Hepatocyte (in vitro differentiated cells): ENCODE results near the gene VEPH1. TPM values are rescaled to one million over a fixed set of nuclear protein-coding genes. Genes with fewer than 3 reads are reported as not detected.

ENCODE experiments used
- DNase-seq: peaks from one replicate; pipeline ENCODE4 v3.0.0-alpha.2; 2016; ENCODE audit warnings: low spot score
- H2AFZ ChIP-seq: fragments of 200-600 bp; sonication (generic); 2 replicates; pipeline ENCODE4 v1.6.0; 2016; ENCODE audit warnings: antibody characterized with exemption, mild to moderate bottlenecking
- H3K27ac ChIP-seq: fragments of 200-600 bp; sonication (generic); 2 replicates; pipeline ENCODE4 v1.5.1; 2016; ENCODE audit warnings: mild to moderate bottlenecking
- H3K27me3 ChIP-seq: fragments of 200-600 bp; sonication (generic); 2 replicates; pipeline ENCODE4 v1.6.1; 2016
- H3K36me3 ChIP-seq: fragments of 200-600 bp; sonication (generic); replicated peaks from 2 replicates; pipeline ENCODE4 v1.5.1; 2016; ENCODE audit warnings: low read depth; ENCODE audit not compliant: insufficient read depth
- H3K4me1 ChIP-seq: fragments of 200-600 bp; sonication (generic); 2 replicates; pipeline ENCODE4 v1.5.1; 2016; ENCODE audit warnings: mild to moderate bottlenecking, moderate library complexity; ENCODE audit not compliant: insufficient read depth
- H3K4me2 ChIP-seq: fragments of 200-600 bp; sonication (generic); 2 replicates; pipeline ENCODE4 v1.6.0; 2016
- H3K4me3 ChIP-seq: fragments of 200-600 bp; sonication (generic); 2 replicates; pipeline ENCODE4 v1.5.1; 2016; ENCODE audit warnings: mild to moderate bottlenecking
- H3K79me2 ChIP-seq: fragments of 200-600 bp; sonication (generic); 2 replicates; pipeline ENCODE4 v1.6.0; 2017; ENCODE audit warnings: mild to moderate bottlenecking
- H3K9me2 ChIP-seq: fragments of 200-600 bp; sonication (generic); replicated peaks from 2 replicates; pipeline ENCODE4 v1.6.0; 2017; ENCODE audit warnings: mild to moderate bottlenecking; ENCODE audit not compliant: insufficient read depth
- H3K9me3 ChIP-seq: fragments of 200-600 bp; sonication (generic); 2 replicates; pipeline ENCODE4 v1.5.1; 2016; ENCODE audit warnings: low read depth, mild to moderate bottlenecking
- H4K20me1 ChIP-seq: fragments of 200-600 bp; sonication (generic); 2 replicates; pipeline ENCODE4 v1.6.0; 2016; ENCODE audit warnings: mild to moderate bottlenecking; ENCODE audit not compliant: insufficient read depth, poor library complexity, severe bottlenecking
- EZH2 ChIP-seq: fragments of 200-600 bp; sonication (generic); IDR thresholded peaks from 2 replicates; pipeline ENCODE4 v1.6.1; 2016; ENCODE audit warnings: antibody characterized with exemption, mild to moderate bottlenecking, borderline replicate concordance
- EZH2phosphoT487 ChIP-seq: fragments of 200-600 bp; sonication (generic); IDR thresholded peaks from one replicate; pipeline ENCODE4 v1.6.1; 2018; ENCODE audit warnings: antibody characterized with exemption, mild to moderate bottlenecking, low read depth, moderate library complexity; ENCODE audit not compliant: unreplicated experiment, severe bottlenecking
- WGBS: methylation state at CpG from one replicate; pipeline ENCODE4 v1.1.6; 2016; ENCODE audit warnings: low lambda C conversion rate; ENCODE audit errors: missing lambda C conversion rate; 5-methylcytosine and 5-hydroxymethylcytosine counted together
- polyA plus RNA-seq: library from polyadenylated mRNA; unstranded; fragments of >200 nt; fragmentation: Nextera tagmentation; extraction: Ambion mirVana; gene quantifications from 2 replicates; pipeline ENCODE4 v1.2.1, GENCODE V29; 2016
- total RNA-seq: library from RNA; depleted of rRNA; stranded (reverse); fragments of >200 nt; gene quantifications from 2 replicates; pipeline ENCODE4 v1.2.3, GENCODE V29; 2014
- TF ChIP-seq, protein P1 (sequence below): fragments of 200-600 bp; sonication (generic); IDR thresholded peaks from 2 replicates; pipeline ENCODE4 v1.5.1; 2016; ENCODE audit warnings: antibody characterized with exemption, mild to moderate bottlenecking; ENCODE audit not compliant: poor library complexity

VEPH1 gene
- total and polyA plus RNA-seq, 2 experiments from 2014 or later, result 2.5 to 4.7 TPM

DNA sequence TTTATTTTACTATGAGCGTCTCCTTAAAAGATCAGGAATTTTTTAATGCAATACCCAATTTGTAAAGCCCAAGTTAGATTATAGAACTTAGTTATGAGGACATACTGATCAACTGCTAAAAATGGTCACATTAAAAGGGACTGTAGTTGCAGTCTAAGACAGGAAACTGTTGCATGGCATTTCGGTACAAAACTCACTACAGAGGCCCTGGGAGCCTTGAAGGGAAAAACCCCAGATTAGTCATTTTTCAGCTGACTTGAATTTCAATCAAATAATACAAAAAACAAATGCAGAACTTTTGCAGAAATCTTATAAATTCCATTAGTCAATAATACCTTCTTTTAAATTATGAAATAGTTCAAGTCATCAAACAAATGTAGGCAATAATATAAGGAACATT, 73.5 kb downstream of the VEPH1 start:
- Histone ChIP-seq H3K4me1 (no peaks in the 10 kb centered on the region), H3K36me3 (no peaks in the 10 kb centered on the region), H2AFZ (no peak overlapping the region), H4K20me1 (no peaks in the 10 kb centered on the region), H3K27ac (no peak overlapping the region), H3K27me3 (no peaks in the 10 kb centered on the region), H3K79me2 (no peaks in the 10 kb centered on the region), H3K9me2 (no peaks in the 10 kb centered on the region), H3K4me2 (no peak overlapping the region), H3K9me3 (no peaks in the 10 kb centered on the region), H3K4me3 (no peak overlapping the region)
- WGBS, result 86% methylated on average over 2 of the region's 2 CpGs
- TF ChIP-seq EZH2, result no peak
- TF ChIP-seq EZH2phosphoT487, result no peak
- TF ChIP-seq, protein P1, sequence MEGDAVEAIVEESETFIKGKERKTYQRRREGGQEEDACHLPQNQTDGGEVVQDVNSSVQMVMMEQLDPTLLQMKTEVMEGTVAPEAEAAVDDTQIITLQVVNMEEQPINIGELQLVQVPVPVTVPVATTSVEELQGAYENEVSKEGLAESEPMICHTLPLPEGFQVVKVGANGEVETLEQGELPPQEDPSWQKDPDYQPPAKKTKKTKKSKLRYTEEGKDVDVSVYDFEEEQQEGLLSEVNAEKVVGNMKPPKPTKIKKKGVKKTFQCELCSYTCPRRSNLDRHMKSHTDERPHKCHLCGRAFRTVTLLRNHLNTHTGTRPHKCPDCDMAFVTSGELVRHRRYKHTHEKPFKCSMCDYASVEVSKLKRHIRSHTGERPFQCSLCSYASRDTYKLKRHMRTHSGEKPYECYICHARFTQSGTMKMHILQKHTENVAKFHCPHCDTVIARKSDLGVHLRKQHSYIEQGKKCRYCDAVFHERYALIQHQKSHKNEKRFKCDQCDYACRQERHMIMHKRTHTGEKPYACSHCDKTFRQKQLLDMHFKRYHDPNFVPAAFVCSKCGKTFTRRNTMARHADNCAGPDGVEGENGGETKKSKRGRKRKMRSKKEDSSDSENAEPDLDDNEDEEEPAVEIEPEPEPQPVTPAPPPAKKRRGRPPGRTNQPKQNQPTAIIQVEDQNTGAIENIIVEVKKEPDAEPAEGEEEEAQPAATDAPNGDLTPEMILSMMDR, result no peak
- no peak for DNase-seq

DNA sequence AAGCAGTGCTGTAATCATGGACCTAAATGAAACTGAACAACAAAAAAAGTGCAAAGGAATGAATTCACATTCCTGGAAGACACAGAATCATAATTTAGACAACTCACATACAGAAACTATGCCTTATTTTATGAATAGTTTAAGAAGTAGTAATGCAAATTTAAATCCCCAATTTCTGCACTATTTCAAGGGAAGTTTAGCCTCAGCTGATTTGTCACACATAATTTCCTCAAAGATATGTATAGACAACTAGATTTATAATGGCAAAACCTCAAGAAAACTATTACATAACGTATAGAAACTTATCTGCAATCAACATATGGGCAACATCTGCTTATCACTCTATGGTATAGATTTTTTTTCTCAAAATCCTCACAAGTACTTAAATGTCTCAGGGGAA, 74.4 kb downstream of the VEPH1 start:
- Histone ChIP-seq H3K27me3 (no peaks in the 10 kb centered on the region), H3K9me2 (no peaks in the 10 kb centered on the region), H3K4me3 (no peak overlapping the region), H3K4me2 (no peak overlapping the region), H2AFZ (no peak overlapping the region), H3K36me3 (no peaks in the 10 kb centered on the region), H3K79me2 (no peaks in the 10 kb centered on the region), H4K20me1 (no peaks in the 10 kb centered on the region), H3K4me1 (no peaks in the 10 kb centered on the region), H3K9me3 (no peaks in the 10 kb centered on the region), H3K27ac (no peak overlapping the region)
- TF ChIP-seq EZH2phosphoT487 (no peak), EZH2 (no peak)
- TF ChIP-seq, protein P1, result no peak
- DNase-seq, result no peak
- WGBS, result 58% methylated on average over 1 of the region's 1 CpG

DNA sequence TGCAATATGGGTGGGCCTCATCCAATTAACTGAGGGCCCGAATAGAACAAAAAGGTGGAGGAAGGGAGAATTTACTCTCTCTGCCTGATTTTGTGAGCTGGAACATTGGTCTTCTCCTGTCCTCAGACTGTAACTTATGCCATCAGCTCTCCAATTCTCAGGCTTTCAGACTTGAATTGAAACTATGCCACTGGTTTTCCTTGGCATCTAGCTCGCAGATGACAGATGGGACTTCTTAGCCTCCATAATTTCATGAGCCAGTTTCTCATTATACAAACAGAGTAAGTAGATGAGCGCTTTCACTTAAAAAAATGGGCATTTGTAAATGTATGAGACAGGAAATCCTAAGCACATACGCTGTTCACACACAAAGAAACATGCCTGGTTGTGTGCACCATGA, 75.3 kb downstream of the VEPH1 start:
- DNase-seq, result no peak
- Histone ChIP-seq H3K4me2 (no peak overlapping the region), H3K4me1 (no peaks in the 10 kb centered on the region), H3K9me3 (no peaks in the 10 kb centered on the region), H3K9me2 (no peaks in the 10 kb centered on the region), H3K4me3 (no peak overlapping the region), H3K27me3 (no peaks in the 10 kb centered on the region), H2AFZ (no peak overlapping the region), H3K36me3 (no peaks in the 10 kb centered on the region), H3K79me2 (no peaks in the 10 kb centered on the region), H4K20me1 (no peaks in the 10 kb centered on the region), H3K27ac (no peak overlapping the region)
- 81% methylated on average over 4 of the region's 4 CpGs for WGBS
- TF ChIP-seq, protein P1, result no peak
- TF ChIP-seq EZH2phosphoT487, result no peak
- TF ChIP-seq EZH2, result no peak

DNA sequence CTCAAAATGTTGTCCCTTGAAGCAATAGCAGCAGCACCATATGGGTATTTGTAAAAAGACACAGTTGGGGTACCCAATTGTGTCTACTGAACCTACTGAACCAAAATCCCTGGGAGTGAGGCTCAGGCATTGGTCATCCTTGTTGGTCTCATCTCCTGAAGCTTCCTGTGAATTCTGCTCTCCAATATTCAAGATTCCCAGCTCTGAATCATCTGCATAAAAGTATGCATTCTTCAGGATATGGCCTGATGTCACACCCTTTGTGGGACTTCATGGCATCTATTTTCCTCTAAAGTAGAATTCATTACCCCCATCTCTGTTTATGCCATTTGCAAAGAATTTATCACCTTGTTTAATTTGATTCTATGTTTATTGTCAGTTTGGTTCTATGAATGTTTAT, 79.9 kb downstream of the VEPH1 start:
- Histone ChIP-seq H3K9me2 (no peaks in the 10 kb centered on the region), H3K79me2 (no peaks in the 10 kb centered on the region), H3K36me3 (no peaks in the 10 kb centered on the region), H3K27me3 (no peaks in the 10 kb centered on the region), H3K9me3 (no peaks in the 10 kb centered on the region), H3K27ac (no peak overlapping the region), H2AFZ (no peak overlapping the region), H3K4me3 (no peak overlapping the region), H3K4me1 (no peaks in the 10 kb centered on the region), H4K20me1 (no peaks in the 10 kb centered on the region), H3K4me2 (no peak overlapping the region)
- TF ChIP-seq, protein P1, result no peak
- no peak for TF ChIP-seq EZH2phosphoT487
- no peak for TF ChIP-seq EZH2
- no peak for DNase-seq
